Transverse colon (tissue), 4 donors: ENCODE results near the gene GTF2A1L. TPM values are rescaled to one million over a fixed set of nuclear protein-coding genes. Genes with fewer than 3 reads are reported as not detected.
A peak's percentile ranks its signal among the peaks of the same experiment; 100 is the strongest.
"Not testable (repeated sequence)": the region's sequence is repeated elsewhere in the genome, so short reads cannot be mapped to it uniquely, and the experiment has no call there.

Experiments
- DNase-seq: peaks from one replicate; pipeline ENCODE4 v3.0.0-alpha.2; 2019
- H3K27ac ChIP-seq, 4 donors: fragments of 200-600 bp; sonication (generic); 2 replicates each; pipeline ENCODE4 v1.5.1; 2016 to 2018; ENCODE audit warnings: inconsistent platforms in 4 of 4
- H3K27me3 ChIP-seq: fragments of 200-600 bp; sonication (generic); 2 replicates; pipeline ENCODE4 v1.5.1; 2017; ENCODE audit warnings: inconsistent platforms
- H3K36me3 ChIP-seq, 4 donors: fragments of 200-600 bp; sonication (generic); 2 replicates each; pipeline ENCODE4 v1.5.1; 2017 to 2019; ENCODE audit warnings: inconsistent platforms in 4 of 4
- H3K4me1 ChIP-seq, 4 donors: fragments of 200-600 bp; sonication (generic); 2 replicates each; pipeline ENCODE4 v1.5.1; 2017 to 2020; ENCODE audit warnings: inconsistent platforms in 4 of 4
- H3K4me3 ChIP-seq, 4 donors: fragments of 200-600 bp; sonication (generic); 1 replicate in 1 of 4; 2 replicates in 3 of 4; pipeline versions ENCODE4 v1.5.1 to v1.6.1; 2017 to 2019; ENCODE audit warnings: inconsistent platforms in 4 of 4
- H3K9me3 ChIP-seq, 2 donors: fragments of 200-600 bp; sonication (generic); 2 replicates each; pipeline ENCODE4 v1.5.1; 2017 to 2019; ENCODE audit warnings: inconsistent platforms in 2 of 2
- CTCF ChIP-seq, 5 experiments: fragments of 200-600 bp in 3 of 5; fragments of 450-650 bp in 2 of 5; sonication (generic) in 3 of 5; IDR thresholded peaks; 1 replicate in 2 of 5; 2 replicates in 3 of 5; pipeline ENCODE4 v1.5.1; 2016 to 2017; ENCODE audit warnings: antibody characterized with exemption in 5 of 5, inconsistent platforms in 3 of 5, mild to moderate bottlenecking in 2 of 5, moderate library complexity in 1 of 5
- EP300 ChIP-seq: sonication (generic); formaldehyde crosslinking; IDR thresholded peaks from one replicate; pipeline ENCODE4 v1.6.1; 2017; ENCODE audit warnings: antibody characterized with exemption, low read depth
- POLR2A ChIP-seq: fragments of 450-650 bp; IDR thresholded peaks from one replicate; pipeline ENCODE4 v1.6.1; 2016; ENCODE audit warnings: antibody characterized with exemption, mild to moderate bottlenecking, moderate library complexity
- POLR2AphosphoS5 ChIP-seq, 3 donors: sonication (generic); formaldehyde crosslinking; IDR thresholded peaks; one replicate each; pipeline ENCODE4 v1.6.1; 2016; ENCODE audit warnings: antibody characterized with exemption in 3 of 3
- WGBS, 2 donors: methylation state at CpG; one replicate each; pipeline ENCODE4 v1.1.5; 2018; ENCODE audit warnings: low coverage in 1 of 2; 5-methylcytosine and 5-hydroxymethylcytosine counted together
- in situ Hi-C, 4 donors: fragments of 200-750 bp; cut with MboI; loops; one replicate each; pipeline versions ENCODE4 v1.15.0 to v1.15.1; 2017; ENCODE audit warnings: low sequenced_read_pairs in 3 of 4, low pct_ligation_motif_present in 1 of 4, low pct_unique_long_range_greater_than_20kb in 1 of 4
- intact Hi-C: fragments of 100-400 bp; cut with DNase I; formaldehyde crosslinking; loops from one replicate; pipeline ENCODE4 v1.15.1; 2023; ENCODE audit warnings: low total_unique reads
- total RNA-seq, 4 donors: library from RNA; depleted of rRNA; stranded (reverse); fragments of >200 nt; gene quantifications; one replicate each; pipeline ENCODE4 v1.1.0, GENCODE V29; 2016

The GTF2A1L gene
- total RNA-seq, 4 donors from 2014 or later: 1.6 to 15.2 (median 9.2) TPM; not detected in 1

- in situ Hi-C loops: no loop called here
- TF ChIP-seq POLR2A: no peak
- no peak for TF ChIP-seq CTCF (IDR thresholded peaks at IDR 0.05)
- no peak for TF ChIP-seq POLR2AphosphoS5 (IDR thresholded peaks at IDR 0.05)
- TF ChIP-seq EP300: no peak
- DNase-seq: no peak
- intact Hi-C loops: loop anchor here (5.0 kb wide), 1 partner anchor 128 kb away; no protein-coding TSS in a partner anchor
- Histone ChIP-seq H3K4me3 (no peak overlapping the region), H3K9me3 (no peaks in the 10 kb centered on the region), H3K4me1 (peaks cover 0 to 4% (median 2%) of the 10 kb centered on the region in 4 donors), H3K27me3 (no peaks in the 10 kb centered on the region), H3K27ac (no peak overlapping the region), H3K36me3 (no peaks in the 10 kb centered on the region)
- WGBS, 2 donors: 80 to 86% methylated on average over 1 of the region's 1 CpG
Measured at GRCh38 chr2:48590017-48590416, 27.6 kb upstream of the GTF2A1L start.

- DNase-seq: no peak
- no peaks in the 10 kb centered on the region for H3K9me3 ChIP-seq
- H3K27ac ChIP-seq: no peak overlapping the region
- no peak overlapping the region for H3K4me3 ChIP-seq
- in situ Hi-C loops: no loop called here
- peaks cover 0 to 4% (median 2%) of the 10 kb centered on the region in 4 donors for H3K4me1 ChIP-seq
- TF ChIP-seq POLR2AphosphoS5 (IDR thresholded peaks at IDR 0.05) (no peak), POLR2A (no peak), EP300 (no peak), CTCF (IDR thresholded peaks at IDR 0.05) (no peak)
- H3K27me3 ChIP-seq: no peaks in the 10 kb centered on the region
- intact Hi-C loops: loop anchor here (5.0 kb wide), 1 partner anchor 130 kb away; no protein-coding TSS in a partner anchor
- H3K36me3 ChIP-seq: peaks cover 0 to 3% (median 0%) of the 10 kb centered on the region in 4 donors
- 83 to 95% methylated on average over 2 of the region's 2 CpGs for WGBS, 2 donors
Measured at GRCh38 chr2:48592067-48592466, 25.6 kb upstream of the GTF2A1L start.

- DNase-seq, H3K36me3 ChIP-seq, H3K9me3 ChIP-seq, H3K27ac ChIP-seq, in situ Hi-C loops, H3K4me3 ChIP-seq, H3K4me1 ChIP-seq, intact Hi-C loops, H3K27me3 ChIP-seq: not testable (repeated sequence)
- 92% methylated on average over 7 of the region's 7 CpGs for WGBS, 2 donors
Measured at GRCh38 chr2:48596751-48597150, 20.9 kb upstream of the GTF2A1L start.

- Histone ChIP-seq H3K27ac (no peak overlapping the region), H3K9me3 (no peaks in the 10 kb centered on the region), H3K27me3 (no peaks in the 10 kb centered on the region), H3K4me3 (no peak overlapping the region), H3K36me3 (peaks cover 0 to 3% (median 0%) of the 10 kb centered on the region in 4 donors), H3K4me1 (no peaks in the 10 kb centered on the region)
- TF ChIP-seq CTCF (IDR thresholded peaks at IDR 0.05) (no peak), POLR2AphosphoS5 (IDR thresholded peaks at IDR 0.05) (no peak), POLR2A (no peak), EP300 (no peak)
- intact Hi-C loops (no loop called here), in situ Hi-C loops (no loop called here)
- no peak for DNase-seq
- WGBS, 2 donors: 43 to 78% methylated on average over 2 of the region's 2 CpGs
Measured at GRCh38 chr2:48597492-48597891, 20.2 kb upstream of the GTF2A1L start.

GRCh38 chr2:48600204-48600813, 17.3 kb upstream of the GTF2A1L start:
- H3K9me3 ChIP-seq: no peaks in the 10 kb centered on the region
- intact Hi-C loops (no loop called here), in situ Hi-C loops (no loop called here)
- H3K36me3 ChIP-seq: peaks cover 0 to 3% (median 0%) of the 10 kb centered on the region in 4 donors
- H3K27me3 ChIP-seq: no peaks in the 10 kb centered on the region
- no peak overlapping the region for H3K4me3 ChIP-seq
- no peaks in the 10 kb centered on the region for H3K4me1 ChIP-seq
- no peak for DNase-seq
- TF ChIP-seq CTCF (IDR thresholded peaks at IDR 0.05): peak; percentile 35 to 65 (median 54)
- no peak for TF ChIP-seq POLR2AphosphoS5 (IDR thresholded peaks at IDR 0.05)
- WGBS, 2 donors: 31 to 46% methylated on average over 2 to 4 of the region's 4 CpGs
- H3K27ac ChIP-seq: no peak overlapping the region
